ENCODE results near the gene EFNB1. TPM values are rescaled to one million over a fixed set of nuclear protein-coding genes. Genes with fewer than 3 reads are reported as not detected.

Gene EFNB1
- total and polyA plus RNA-seq, 9 of the 15 experiments (the other 6 are each of a cell fraction or from before 2014, with no cell fraction given): 0.01 to 2.1 (median 0.99) TPM; not detected in 1

GRCh38 chrX:68837119-68837518 is 8.3 kb downstream of the EFNB1 start:
- CTCF ChIA-PET (ENCODE audit: low intra/inter-chr PET ratio): no interaction called here
- intact Hi-C loops (cut with micrococcal nuclease): no loop called here
- in situ Hi-C loops (cut with MboI): no loop called here
- POLR2A ChIA-PET: no interaction called here
- Histone ChIP-seq H3K27me3 (ENCODE audit: control insufficient read depth in 2 of 2, insufficient read depth in 2 of 2, low read length in 2 of 2) (peaks cover 0 to 2% of the 10 kb centered on the region in 2 experiments; a peak in 1 of 5 replicates), H3K9me3 (replicated peaks; ENCODE audit: control insufficient read depth, insufficient read depth, low read depth, low read length) (no peaks in the 10 kb centered on the region), H3K27ac (ENCODE audit: extremely low read depth, low read depth, low read length) (no peak overlapping the region), H2AFZ (ENCODE audit: low read depth, low read length) (no peak overlapping the region), H3K9ac (ENCODE audit: insufficient read depth in 1 of 2, low read depth in 2 of 2, low read length in 2 of 2) (no peak overlapping the region), H3K36me3 (ENCODE audit: control insufficient read depth, insufficient read depth, low read length) (no peaks in the 10 kb centered on the region), H3K4me3 (no peak overlapping the region), H3K9me1 (ENCODE audit: control insufficient read depth, insufficient read depth, low read length) (no peaks in the 10 kb centered on the region), H3K4me1 (replicated peaks in 1 of 2; ENCODE audit: control insufficient read depth in 2 of 2, insufficient read depth in 2 of 2, low read length in 2 of 2) (no peaks in the 10 kb centered on the region), H3K4me2 (ENCODE audit: insufficient read depth, low read length) (no peak overlapping the region), H3K79me2 (ENCODE audit: control insufficient read depth, insufficient read depth, low read length) (no peaks in the 10 kb centered on the region), H4K20me1 (replicated peaks; ENCODE audit: control insufficient read depth, insufficient read depth, low read length) (no peaks in the 10 kb centered on the region)
- ATAC-seq: no peak
- no peak for FAIRE-seq
- no peak for TF ChIP-seq MITF (IDR thresholded peaks at IDR 0.05)
- DNase-seq (ENCODE audit: extremely low read depth in 1 of 4, low spot score in 3 of 4): no peak
- WGBS (ENCODE audit: insufficient coverage, low coverage, missing lambda C conversion rate): 0% methylated on average over 3 of the region's 3 CpGs
- no TSS peak for BruUV-seq (replicated peaks)

GRCh38 chrX:68838571-68838910 is 9.7 kb downstream of the EFNB1 start:
- DNase-seq (ENCODE audit: extremely low read depth in 1 of 4, low spot score in 3 of 4): no peak
- no peaks in the 10 kb centered on the region for H3K79me2 ChIP-seq (ENCODE audit: control insufficient read depth, insufficient read depth, low read length)
- ChIA-PET CTCF (ENCODE audit: low intra/inter-chr PET ratio) (no interaction called here), POLR2A (interaction anchor here (0.6 kb wide), 1 partner anchor 51 kb away, joined by 3 read pairs; no protein-coding TSS in a partner anchor)
- H2AFZ ChIP-seq (ENCODE audit: low read depth, low read length): no peak overlapping the region
- WGBS (ENCODE audit: insufficient coverage, low coverage, missing lambda C conversion rate): 35% methylated on average over 5 of the region's 8 CpGs
- H3K9me1 ChIP-seq (ENCODE audit: control insufficient read depth, insufficient read depth, low read length): no peaks in the 10 kb centered on the region
- no peak for ATAC-seq
- FAIRE-seq: no peak
- no peak overlapping the region for H3K4me3 ChIP-seq
- intact Hi-C loops (cut with micrococcal nuclease): no loop called here
- in situ Hi-C loops (cut with MboI): no loop called here
- H3K9ac ChIP-seq (ENCODE audit: insufficient read depth in 1 of 2, low read depth in 2 of 2, low read length in 2 of 2): no peak overlapping the region
- H3K36me3 ChIP-seq (ENCODE audit: control insufficient read depth, insufficient read depth, low read length): no peaks in the 10 kb centered on the region
- no peaks in the 10 kb centered on the region for H3K4me1 ChIP-seq (replicated peaks in 1 of 2; ENCODE audit: control insufficient read depth in 2 of 2, insufficient read depth in 2 of 2, low read length in 2 of 2)
- no peak overlapping the region for H3K4me2 ChIP-seq (ENCODE audit: insufficient read depth, low read length)
- BruUV-seq (replicated peaks): no TSS peak
- H3K27ac ChIP-seq (ENCODE audit: extremely low read depth, low read depth, low read length): no peak overlapping the region
- H3K9me3 ChIP-seq (replicated peaks; ENCODE audit: control insufficient read depth, insufficient read depth, low read depth, low read length): no peaks in the 10 kb centered on the region
- no peaks in the 10 kb centered on the region for H4K20me1 ChIP-seq (replicated peaks; ENCODE audit: control insufficient read depth, insufficient read depth, low read length)
- H3K27me3 ChIP-seq (ENCODE audit: control insufficient read depth in 2 of 2, insufficient read depth in 2 of 2, low read length in 2 of 2): no peaks in the 10 kb centered on the region
- TF ChIP-seq ZMIZ1 (IDR thresholded peaks at IDR 0.05; ENCODE audit: low read depth in 2 of 2, low read length in 2 of 2) (no peak), RUNX1 (IDR thresholded peaks at IDR 0.05; ENCODE audit: low read depth) (no peak), ZNF239 (CRISPR knock-in tag; IDR thresholded peaks at IDR 0.05) (no peak), E2F3 (CRISPR knock-in tag; IDR thresholded peaks at IDR 0.05) (no peak), CREB3 (tag; conservative IDR thresholded peaks at IDR 0.05; ENCODE audit: low read depth) (no peak), ZSCAN29 (IDR thresholded peaks at IDR 0.05) (no peak), HCFC1 (IDR thresholded peaks at IDR 0.05; ENCODE audit: low read depth, low read length) (no peak), SREBF1 (IDR thresholded peaks at IDR 0.05; ENCODE audit: borderline replicate concordance, low read depth, low read length) (no peak), PYGO2 (tag; IDR thresholded peaks at IDR 0.05) (no peak), XRCC3 (IDR thresholded peaks at IDR 0.05) (no peak), MAFK (IDR thresholded peaks at IDR 0.05; ENCODE audit: low read length) (no peak)

Measured in K562 (cell line).